Ectodermal cell (in vitro differentiated cells): Measurements from ENCODE around the gene TRPC4AP.

Experiments
- H3K27ac ChIP-seq: 2 replicates; pipeline ENCODE4 v1.7.0; 2013; ENCODE audit warnings: mild to moderate bottlenecking, low read depth, low read length; ENCODE audit not compliant: insufficient read depth, poor library complexity, severe bottlenecking
- H3K27me3 ChIP-seq: 2 replicates; pipeline ENCODE4 v1.7.0; 2013; ENCODE audit warnings: mild to moderate bottlenecking, low read length; ENCODE audit not compliant: insufficient read depth, control insufficient read depth, poor library complexity, severe bottlenecking
- H3K36me3 ChIP-seq: one replicate; pipeline ENCODE4 v1.7.0; 2013; ENCODE audit warnings: low read length; ENCODE audit not compliant: control insufficient read depth, insufficient read depth
- H3K4me1 ChIP-seq: one replicate; pipeline ENCODE4 v1.7.0; 2013; ENCODE audit warnings: low read length; ENCODE audit not compliant: control insufficient read depth, insufficient read depth
- H3K4me3 ChIP-seq: 2 replicates; pipeline ENCODE4 v1.7.0; 2013; ENCODE audit warnings: low read depth, low read length, control low read depth; ENCODE audit not compliant: insufficient read depth
- H3K9me3 ChIP-seq: 2 replicates; pipeline ENCODE4 v1.7.0; 2013; ENCODE audit warnings: mild to moderate bottlenecking, low read length, moderate library complexity; ENCODE audit not compliant: control insufficient read depth
- WGBS, 2 experiments: methylation state at CpG; one replicate each; pipeline ENCODE4 v1.1.7; 2013; ENCODE audit warnings: missing lambda C conversion rate in 2 of 2; 5-methylcytosine and 5-hydroxymethylcytosine counted together

The TRPC4AP gene

GRCh38 chr20:35039146-35039545 is 53.5 kb downstream of the TRPC4AP start:
- WGBS, 2 experiments, result 89 to 93% methylated on average over 1 of the region's 1 CpG
- H3K9me3 ChIP-seq, result no peaks in the 10 kb centered on the region
- peaks cover 15% of the 10 kb centered on the region for H3K36me3 ChIP-seq
- no peaks in the 10 kb centered on the region for H3K27me3 ChIP-seq
- H3K4me1 ChIP-seq, result no peaks in the 10 kb centered on the region
- no peak overlapping the region for H3K4me3 ChIP-seq
- H3K27ac ChIP-seq, result no peak overlapping the region

GRCh38 chr20:35034145-35034544 is 58.5 kb downstream of the TRPC4AP start:
- Histone ChIP-seq H3K4me1 (no peaks in the 10 kb centered on the region), H3K27me3 (no peaks in the 10 kb centered on the region), H3K36me3 (peaks cover 34% of the 10 kb centered on the region), H3K27ac (no peak overlapping the region), H3K4me3 (no peak overlapping the region), H3K9me3 (no peaks in the 10 kb centered on the region)
- 92 to 95% methylated on average over 3 of the region's 4 CpGs for WGBS, 2 experiments

GRCh38 chr20:35030136-35030535 is 62.5 kb downstream of the TRPC4AP start:
- Histone ChIP-seq H3K27ac (no peak overlapping the region), H3K9me3 (no peaks in the 10 kb centered on the region), H3K36me3 (peaks cover 38% of the 10 kb centered on the region), H3K27me3 (no peaks in the 10 kb centered on the region), H3K4me3 (no peak overlapping the region), H3K4me1 (no peaks in the 10 kb centered on the region)
- WGBS, 2 experiments, result 96 to 97% methylated on average over 3 to 4 of the region's 4 CpGs

GRCh38 chr20:35027301-35027700 is 65.3 kb downstream of the TRPC4AP start:
- no peaks in the 10 kb centered on the region for H3K9me3 ChIP-seq
- peaks cover 22% of the 10 kb centered on the region for H3K36me3 ChIP-seq
- WGBS, 2 experiments, result 100% methylated on average over 2 of the region's 2 CpGs; no CpG with 5 or more reads in 1 of the 2 experiments
- H3K4me3 ChIP-seq, result no peak overlapping the region
- no peaks in the 10 kb centered on the region for H3K4me1 ChIP-seq
- H3K27ac ChIP-seq, result no peak overlapping the region
- no peaks in the 10 kb centered on the region for H3K27me3 ChIP-seq

- 90 to 95% methylated on average over 2 to 3 of the region's 3 CpGs for WGBS, 2 experiments
- no peaks in the 10 kb centered on the region for H3K9me3 ChIP-seq
- H3K36me3 ChIP-seq, result peaks cover 17% of the 10 kb centered on the region
- H3K27me3 ChIP-seq, result no peaks in the 10 kb centered on the region
- no peak overlapping the region for H3K4me3 ChIP-seq
- no peaks in the 10 kb centered on the region for H3K4me1 ChIP-seq
- H3K27ac ChIP-seq, result no peak overlapping the region
Measured at GRCh38 chr20:35025116-35025515, 67.5 kb downstream of the TRPC4AP start.

GRCh38 chr20:35023624-35024023 is 69.0 kb downstream of the TRPC4AP start:
- H3K27ac ChIP-seq, result no peak overlapping the region
- H3K36me3 ChIP-seq, result peaks cover 21% of the 10 kb centered on the region
- H3K27me3 ChIP-seq, result no peaks in the 10 kb centered on the region
- no peaks in the 10 kb centered on the region for H3K4me1 ChIP-seq
- H3K9me3 ChIP-seq, result no peaks in the 10 kb centered on the region
- H3K4me3 ChIP-seq, result no peak overlapping the region
- whole genome bisulfite sequencing, 2 experiments, result 93 to 95% methylated on average over 7 of the region's 7 CpGs

- no peaks in the 10 kb centered on the region for H3K4me1 ChIP-seq
- no peak overlapping the region for H3K27ac ChIP-seq
- WGBS, 2 experiments, result 81 to 86% methylated on average over 1 of the region's 1 CpG
- no peak overlapping the region for H3K4me3 ChIP-seq
- peaks cover 19% of the 10 kb centered on the region for H3K36me3 ChIP-seq
- no peaks in the 10 kb centered on the region for H3K9me3 ChIP-seq
- H3K27me3 ChIP-seq, result no peaks in the 10 kb centered on the region
Measured at GRCh38 chr20:35021831-35022230, 70.8 kb downstream of the TRPC4AP start.

- WGBS, 2 experiments, result 91 to 93% methylated on average over 12 of the region's 12 CpGs
- Histone ChIP-seq H3K9me3 (no peaks in the 10 kb centered on the region), H3K4me1 (no peaks in the 10 kb centered on the region), H3K27me3 (no peaks in the 10 kb centered on the region), H3K4me3 (no peak overlapping the region), H3K36me3 (peaks cover 19% of the 10 kb centered on the region), H3K27ac (no peak overlapping the region)
Measured at GRCh38 chr20:35021063-35021462, 71.5 kb downstream of the TRPC4AP start.

- no peaks in the 10 kb centered on the region for H3K4me1 ChIP-seq
- peaks cover 19% of the 10 kb centered on the region for H3K36me3 ChIP-seq
- H3K9me3 ChIP-seq, result no peaks in the 10 kb centered on the region
- 92 to 94% methylated on average over 8 of the region's 8 CpGs for WGBS, 2 experiments
- H3K27ac ChIP-seq, result no peak overlapping the region
- H3K4me3 ChIP-seq, result no peak overlapping the region
- H3K27me3 ChIP-seq, result no peaks in the 10 kb centered on the region
Measured at GRCh38 chr20:35020108-35020928, 72.3 kb downstream of the TRPC4AP start.

- Histone ChIP-seq H3K4me3 (no peak overlapping the region), H3K27ac (no peak overlapping the region), H3K36me3 (peaks cover 16% of the 10 kb centered on the region), H3K9me3 (no peaks in the 10 kb centered on the region), H3K4me1 (no peaks in the 10 kb centered on the region), H3K27me3 (no peaks in the 10 kb centered on the region)
- WGBS, 2 experiments, result 92 to 94% methylated on average over 11 of the region's 11 CpGs
Measured at GRCh38 chr20:35018590-35019371, 73.8 kb downstream of the TRPC4AP start.
